SJCRH30 (cell line): ENCODE data around the gene IL5. TPM values are rescaled to one million over a fixed set of nuclear protein-coding genes. Genes with fewer than 3 reads are reported as not detected.

ENCODE experiments used
- DNase-seq, 2 experiments: peaks; one replicate each; pipeline ENCODE4 v3.0.0-alpha.2; 2015 to 2020
- H3K27ac ChIP-seq: fragments of 250-450 bp; sonication (Bioruptor Pico); 2 replicates; pipeline ENCODE4 v1.5.1; 2020; ENCODE audit warnings: mild to moderate bottlenecking, moderate library complexity
- H3K27me3 ChIP-seq: fragments of 250-450 bp; sonication (Bioruptor Pico); 2 replicates; pipeline ENCODE4 v1.5.1; 2020; ENCODE audit warnings: mild to moderate bottlenecking, moderate library complexity
- H3K36me3 ChIP-seq: fragments of 250-450 bp; sonication (Bioruptor Pico); 2 replicates; pipeline ENCODE4 v1.5.1; 2020; ENCODE audit warnings: mild to moderate bottlenecking, moderate library complexity
- H3K4me1 ChIP-seq: fragments of 250-450 bp; sonication (Bioruptor Pico); 2 replicates; pipeline ENCODE4 v1.5.1; 2020; ENCODE audit warnings: mild to moderate bottlenecking, moderate library complexity
- H3K4me3 ChIP-seq: fragments of 250-450 bp; sonication (Bioruptor Pico); 2 replicates; pipeline ENCODE4 v1.5.1; 2020; ENCODE audit warnings: mild to moderate bottlenecking, moderate library complexity
- H3K9me3 ChIP-seq: fragments of 250-450 bp; sonication (Bioruptor Pico); replicated peaks from 2 replicates; pipeline ENCODE4 v1.5.1; 2020; ENCODE audit warnings: mild to moderate bottlenecking, moderate library complexity
- total RNA-seq: library from RNA; depleted of rRNA; stranded (reverse); fragments of >200 nt; shearing (Covaris generic); gene quantifications from 2 replicates; pipeline ENCODE4 v1.2.3, GENCODE V29; 2014; rRNA removed

The IL5 gene
- total RNA-seq, 1 experiment from 2014 or later, result not detected

DNA sequence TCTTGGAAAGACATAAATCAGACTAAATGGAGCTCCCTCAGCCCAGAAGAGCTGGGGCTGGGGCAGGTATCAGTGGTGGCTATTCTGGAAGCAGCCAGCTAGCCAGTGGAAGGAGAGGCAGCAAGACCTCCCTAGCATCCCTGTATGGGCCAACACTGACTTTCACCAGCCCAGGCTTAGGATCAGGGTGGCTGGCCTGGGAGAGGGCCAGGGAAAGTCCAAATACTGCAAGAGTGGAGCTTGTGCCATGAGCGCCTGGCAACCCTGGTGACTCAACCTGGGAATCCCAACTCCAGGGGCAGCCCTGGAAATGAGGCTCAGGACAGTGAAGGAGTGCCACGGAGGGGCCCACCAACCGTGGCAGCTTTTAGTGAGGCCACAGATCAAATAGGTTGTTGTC, 45.2 kb downstream of the IL5 start:
- no peak for DNase-seq
- no peaks in the 10 kb centered on the region for H3K9me3 ChIP-seq
- peak overlapping the region; percentile 50 for H3K27ac ChIP-seq
- H3K4me3 ChIP-seq, result no peak overlapping the region
- peaks cover 27% of the 10 kb centered on the region for H3K4me1 ChIP-seq
- no peaks in the 10 kb centered on the region for H3K36me3 ChIP-seq
- no peaks in the 10 kb centered on the region for H3K27me3 ChIP-seq

DNA sequence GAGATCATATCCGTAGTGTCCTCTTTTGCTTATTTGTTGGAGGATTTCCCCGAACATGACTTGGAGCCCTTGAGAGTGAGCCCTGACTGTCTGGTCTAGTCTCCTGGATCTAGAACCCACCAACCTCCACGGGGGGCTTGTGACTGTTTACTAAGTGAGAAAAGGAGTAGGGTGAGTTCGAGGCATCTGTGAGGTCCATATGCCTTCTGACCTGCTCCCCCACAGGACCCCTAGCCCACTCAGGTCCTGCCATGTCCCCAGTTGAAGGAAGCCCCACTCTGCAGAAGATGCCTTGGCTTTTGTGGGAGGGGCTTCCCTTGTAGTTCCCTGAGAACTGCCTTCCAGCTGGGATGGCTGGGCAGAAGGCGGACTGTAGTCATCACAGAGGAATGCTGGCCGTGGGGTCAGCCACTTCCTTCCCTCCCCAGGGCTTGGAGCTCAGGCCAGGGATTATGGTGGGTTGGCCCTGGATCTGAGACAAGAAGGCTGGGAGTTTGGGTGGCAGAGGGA, 45.8 kb downstream of the IL5 start:
- Histone ChIP-seq H3K9me3 (no peaks in the 10 kb centered on the region), H3K4me3 (no peak overlapping the region; the same call in 1 of the 2 replicates), H3K4me1 (peaks cover 28% of the 10 kb centered on the region), H3K27me3 (no peaks in the 10 kb centered on the region), H3K27ac (peak overlapping the region; percentile 50), H3K36me3 (no peaks in the 10 kb centered on the region)
- peak; percentile 82 to 83 for DNase-seq

DNA sequence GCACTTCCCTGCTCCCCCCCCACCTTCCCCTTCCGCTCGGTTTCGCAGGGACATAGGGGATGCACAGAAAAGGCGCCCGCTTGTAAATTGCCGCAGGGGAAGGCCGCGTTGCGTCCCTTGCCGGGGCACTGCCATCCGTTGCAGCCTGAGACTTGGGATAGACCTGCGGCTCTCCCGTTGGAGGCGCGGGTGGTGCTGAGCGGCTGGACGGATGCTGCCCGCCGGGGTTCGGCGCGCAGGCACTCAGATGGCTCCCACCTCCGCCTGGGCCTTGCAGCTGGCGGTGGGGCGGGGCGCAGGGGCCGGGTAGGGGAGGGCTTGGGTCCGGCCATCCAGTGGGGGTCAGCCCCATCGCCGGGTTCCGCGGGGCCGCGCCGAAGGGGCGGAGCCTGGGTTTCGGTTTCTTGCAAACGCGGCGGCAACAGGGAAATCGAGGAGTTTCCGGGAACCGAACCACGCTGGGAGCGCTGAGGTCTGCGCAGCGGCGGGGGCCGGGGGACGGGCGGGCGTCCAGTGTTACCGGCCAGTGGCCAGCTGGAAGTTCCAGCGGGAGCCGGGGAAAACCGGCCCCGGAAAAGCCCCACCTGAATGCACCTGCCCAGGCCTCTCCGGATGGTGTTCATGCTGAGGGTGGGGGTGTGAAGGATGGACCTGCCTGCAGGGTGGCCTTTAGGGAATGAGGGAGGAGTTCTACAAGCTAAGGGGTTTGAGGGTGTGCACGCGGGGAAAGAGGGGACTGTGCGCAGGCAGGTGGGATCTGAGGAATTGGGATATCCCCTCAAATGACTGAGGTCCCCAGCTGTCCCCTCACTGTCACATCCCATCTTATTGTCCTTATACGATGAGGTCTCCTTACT, 46.5 kb downstream of the IL5 start:
- Histone ChIP-seq H3K27me3 (no peaks in the 10 kb centered on the region), H3K27ac (peak overlapping the region; percentile 54), H3K4me1 (peaks cover 35% of the 10 kb centered on the region), H3K36me3 (no peaks in the 10 kb centered on the region), H3K4me3 (peak overlapping the region; percentile 63), H3K9me3 (no peaks in the 10 kb centered on the region)
- DNase-seq, result peak; percentile 71 to 75

DNA sequence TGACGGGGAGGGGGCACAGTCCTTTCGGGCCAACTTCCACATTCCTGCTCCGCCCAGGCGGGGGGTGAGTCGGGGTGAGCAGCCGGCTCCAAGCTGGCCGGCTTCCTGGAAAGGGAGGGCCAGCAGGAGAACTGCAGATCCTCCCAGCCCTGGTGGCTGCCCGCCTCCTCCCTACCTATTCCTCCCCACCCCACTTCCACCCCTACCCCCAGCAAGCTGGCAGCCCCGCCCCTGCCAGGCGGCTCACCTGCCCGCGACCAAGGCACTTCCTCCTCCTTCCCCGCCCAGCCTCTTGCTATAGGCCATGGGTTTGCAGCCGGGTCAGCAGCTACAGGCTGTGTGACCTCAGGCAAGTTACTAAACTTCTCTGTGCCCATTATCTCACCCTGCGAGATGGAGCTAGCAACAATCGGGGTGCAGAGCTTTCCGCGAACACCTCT, 47.1 kb downstream of the IL5 start:
- H3K4me1 ChIP-seq, result peaks cover 41% of the 10 kb centered on the region
- peak overlapping the region; percentile 63 for H3K4me3 ChIP-seq
- no peaks in the 10 kb centered on the region for H3K27me3 ChIP-seq
- DNase-seq, result peak; percentile 70 to 75
- H3K27ac ChIP-seq, result peak overlapping the region; percentile 54
- H3K9me3 ChIP-seq, result no peaks in the 10 kb centered on the region
- no peaks in the 10 kb centered on the region for H3K36me3 ChIP-seq

DNA sequence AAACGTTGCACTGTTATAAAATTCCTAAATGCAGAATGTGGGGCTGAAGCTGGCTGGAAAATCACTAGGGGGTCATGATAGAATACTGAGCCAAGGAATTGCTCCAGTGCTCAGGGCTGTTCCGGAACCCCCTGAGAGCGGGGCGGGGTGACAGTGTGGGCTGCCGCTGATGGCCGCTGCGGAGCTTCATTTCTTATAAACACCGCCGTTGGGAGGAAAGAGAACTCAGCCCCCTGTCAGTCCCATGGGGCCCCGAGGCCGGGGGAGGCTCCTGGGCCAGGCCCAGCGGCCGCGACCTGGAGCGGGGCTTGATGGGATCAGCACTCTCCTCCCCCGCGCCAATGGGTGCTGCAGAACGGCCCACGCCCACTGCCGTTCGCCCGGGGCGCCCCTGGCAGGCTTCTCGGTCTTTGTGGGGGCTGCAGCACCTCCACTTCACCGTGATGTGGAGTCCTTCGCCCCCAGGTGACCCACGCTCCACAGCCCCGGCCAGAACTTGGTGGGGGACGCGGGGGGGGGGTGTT, 47.6 kb downstream of the IL5 start:
- no peaks in the 10 kb centered on the region for H3K9me3 ChIP-seq
- peaks cover 42% of the 10 kb centered on the region for H3K4me1 ChIP-seq
- DNase-seq, result peak; percentile 88 to 89
- H3K4me3 ChIP-seq, result peak overlapping the region; percentile 63
- no peaks in the 10 kb centered on the region for H3K27me3 ChIP-seq
- H3K27ac ChIP-seq, result peak overlapping the region; percentile 54
- no peaks in the 10 kb centered on the region for H3K36me3 ChIP-seq

DNA sequence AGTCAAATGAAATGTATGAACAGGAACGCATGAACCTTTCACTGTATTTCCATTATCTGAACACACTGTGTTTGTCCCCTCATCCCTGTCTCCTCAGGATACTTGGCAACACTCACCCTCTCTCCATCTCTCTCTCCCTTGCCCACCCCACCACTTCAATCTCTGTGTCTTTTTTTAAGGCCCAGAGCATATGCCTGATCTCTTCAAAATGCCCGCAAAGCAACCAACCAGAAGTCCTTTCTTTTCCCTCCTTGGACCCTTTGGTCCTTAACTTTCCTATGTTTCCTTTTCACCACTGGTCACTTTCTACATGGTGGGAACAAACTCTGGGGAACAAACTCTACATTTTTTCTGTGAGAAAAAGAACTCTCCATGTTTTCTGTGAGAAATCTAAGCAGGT, 49.5 kb downstream of the IL5 start:
- peaks cover 36% of the 10 kb centered on the region for H3K4me1 ChIP-seq
- H3K9me3 ChIP-seq, result no peaks in the 10 kb centered on the region
- H3K4me3 ChIP-seq, result no peak overlapping the region
- no peak overlapping the region for H3K27ac ChIP-seq
- DNase-seq, result no peak
- H3K36me3 ChIP-seq, result no peaks in the 10 kb centered on the region
- no peaks in the 10 kb centered on the region for H3K27me3 ChIP-seq

DNA sequence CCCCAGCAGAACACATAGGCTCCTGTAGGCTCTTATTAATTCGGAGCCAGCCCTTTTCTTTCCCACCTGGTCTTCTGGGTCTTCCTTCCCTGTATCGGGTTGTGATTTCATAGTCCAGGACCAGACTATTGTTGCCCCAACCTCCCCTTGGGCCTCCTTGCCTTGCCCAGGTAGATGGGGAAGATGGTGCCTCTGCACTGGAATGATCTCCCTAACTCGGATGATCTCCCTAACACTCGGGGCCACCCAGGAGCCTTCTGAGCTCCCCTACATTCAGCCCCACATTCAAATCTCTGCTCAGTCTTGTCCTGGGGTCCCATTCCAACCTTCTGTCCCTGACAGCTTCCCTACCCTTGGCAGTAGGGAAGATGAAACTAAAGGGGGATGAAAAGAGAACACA, 50.1 kb downstream of the IL5 start:
- H3K36me3 ChIP-seq, result peaks cover under 1% of the 10 kb centered on the region; the same call in 1 of the 2 replicates
- no peak for DNase-seq
- peaks cover 31% of the 10 kb centered on the region for H3K4me1 ChIP-seq
- no peak overlapping the region for H3K4me3 ChIP-seq
- no peak overlapping the region for H3K27ac ChIP-seq
- H3K9me3 ChIP-seq, result no peaks in the 10 kb centered on the region
- no peaks in the 10 kb centered on the region for H3K27me3 ChIP-seq

DNA sequence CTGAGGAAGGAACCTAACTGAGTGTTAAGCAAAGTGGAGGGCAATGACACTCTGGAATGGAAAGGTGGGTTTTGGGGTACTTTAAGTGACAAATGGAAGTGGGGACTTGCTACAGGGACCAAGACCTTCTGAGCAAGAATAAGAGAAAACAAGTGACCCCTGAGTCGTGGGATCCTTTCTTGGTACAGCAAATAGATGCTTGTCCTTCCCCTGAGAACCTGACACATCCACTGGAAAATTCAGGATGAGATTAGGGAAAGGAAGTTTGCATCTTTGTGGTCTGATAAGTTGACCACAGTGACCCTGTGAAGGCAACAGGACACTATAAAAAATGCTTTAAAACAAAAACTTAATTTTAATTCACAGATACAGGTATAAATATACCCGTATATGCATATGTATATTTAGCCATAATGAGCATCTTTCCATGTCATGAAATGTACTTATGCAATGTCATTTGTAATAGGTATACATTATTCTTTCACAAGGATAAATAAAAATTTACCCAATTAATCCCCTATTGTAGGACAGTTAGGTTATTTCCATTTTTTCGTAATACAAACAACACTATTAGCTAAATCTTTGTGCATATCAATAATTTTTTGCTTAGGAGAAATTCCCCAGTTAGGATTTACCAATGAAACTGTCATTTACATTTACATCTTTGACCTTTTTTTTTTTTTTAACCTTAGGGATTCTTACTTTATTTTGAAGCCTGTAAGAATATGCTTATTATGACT, 50.8 kb downstream of the IL5 start:
- no peaks in the 10 kb centered on the region for H3K27me3 ChIP-seq
- peaks cover 24% of the 10 kb centered on the region for H3K4me1 ChIP-seq
- DNase-seq, result no peak
- H3K4me3 ChIP-seq, result no peak overlapping the region
- H3K27ac ChIP-seq, result no peak overlapping the region
- H3K36me3 ChIP-seq, result peaks cover 7% of the 10 kb centered on the region
- no peaks in the 10 kb centered on the region for H3K9me3 ChIP-seq

Other genes with a start within 250 kb of the IL5 start
- gene SLC22A4, start 249.1 kb downstream of the IL5 start, total RNA-seq, result 0.28 and 1.1 TPM in 2 replicates
- 0.13 and 0.47 TPM in 2 replicates for gene SLC22A5, start 173.8 kb downstream of the IL5 start, total RNA-seq
- 13.9 and 14.1 TPM in 2 replicates for gene IRF1, start 52.7 kb downstream of the IL5 start, total RNA-seq
- gene RAD50, start 13.5 kb upstream of the IL5 start, total RNA-seq, result 23.3 and 28.2 TPM in 2 replicates
- not detected in 2 replicates for gene IL13, start 114.7 kb upstream of the IL5 start, total RNA-seq
- not detected in 2 replicates for gene IL4, start 130.5 kb upstream of the IL5 start, total RNA-seq
- gene KIF3A, start 194.0 kb upstream of the IL5 start, total RNA-seq, result 7.7 and 8.3 TPM in 2 replicates
- not detected in 2 replicates for gene CCNI2, start 203.9 kb upstream of the IL5 start, total RNA-seq
- 25.4 and 26.5 TPM in 2 replicates for gene SEPTIN8, start 233.7 kb upstream of the IL5 start, total RNA-seq